Type B pancreatic cell (in vitro differentiated cells): ENCODE data around the gene FOXB2. TPM values are rescaled to one million over a fixed set of nuclear protein-coding genes. Genes with fewer than 3 reads are reported as not detected.
"Not testable (repeated sequence)": the region's sequence is repeated elsewhere in the genome, so short reads cannot be mapped to it uniquely, and the experiment has no call there.

Source experiments
- DNase-seq: peaks from one replicate; pipeline ENCODE4 v3.0.0; 2021; ENCODE audit warnings: mixed read lengths; ENCODE audit not compliant: unreplicated experiment; ENCODE audit errors: extremely low spot score
- H3K27ac Mint-ChIP-seq: 2 replicates; pipeline ENCODE4 v1.8.0; 2021; ENCODE audit warnings: mild to moderate bottlenecking, mixed read lengths
- H3K27me3 Mint-ChIP-seq: 2 replicates; pipeline ENCODE4 v1.8.0; 2021; ENCODE audit warnings: mixed read lengths
- H3K36me3 Mint-ChIP-seq: 2 replicates; pipeline ENCODE4 v1.8.0; 2021; ENCODE audit warnings: mixed read lengths
- H3K4me1 Mint-ChIP-seq: one replicate; pipeline ENCODE4 v1.8.0; 2021; ENCODE audit warnings: mixed read lengths; ENCODE audit not compliant: unreplicated experiment
- H3K4me3 Mint-ChIP-seq: 2 replicates; pipeline ENCODE4 v1.8.0; 2021; ENCODE audit warnings: mild to moderate bottlenecking, mixed read lengths
- H3K9me3 Mint-ChIP-seq: 2 replicates; pipeline ENCODE4 v1.8.0; 2021; ENCODE audit warnings: mixed read lengths
- long read RNA-seq: library from polyadenylated mRNA; unstranded; transcript quantifications from one replicate; pipeline ENCODE4 v2.0.0, GENCODE V29; 2020
- total RNA-seq: library from RNA; stranded (reverse); gene quantifications from 2 replicates; pipeline ENCODE4 v1.2.1, GENCODE V29; 2021; ENCODE audit warnings: low replicate concordance
- TF ChIP-seq, protein P1 (sequence below): fragments of 200-600 bp; sonication (generic); conservative IDR thresholded peaks from 2 replicates; pipeline ENCODE4 v1.5.0; 2021; ENCODE audit warnings: antibody characterized with exemption, mild to moderate bottlenecking

FOXB2 gene
- 0.24 TPM in 1 of 2 replicates, not detected in the other for total RNA-seq
- long read RNA-seq = 0 reads

DNA sequence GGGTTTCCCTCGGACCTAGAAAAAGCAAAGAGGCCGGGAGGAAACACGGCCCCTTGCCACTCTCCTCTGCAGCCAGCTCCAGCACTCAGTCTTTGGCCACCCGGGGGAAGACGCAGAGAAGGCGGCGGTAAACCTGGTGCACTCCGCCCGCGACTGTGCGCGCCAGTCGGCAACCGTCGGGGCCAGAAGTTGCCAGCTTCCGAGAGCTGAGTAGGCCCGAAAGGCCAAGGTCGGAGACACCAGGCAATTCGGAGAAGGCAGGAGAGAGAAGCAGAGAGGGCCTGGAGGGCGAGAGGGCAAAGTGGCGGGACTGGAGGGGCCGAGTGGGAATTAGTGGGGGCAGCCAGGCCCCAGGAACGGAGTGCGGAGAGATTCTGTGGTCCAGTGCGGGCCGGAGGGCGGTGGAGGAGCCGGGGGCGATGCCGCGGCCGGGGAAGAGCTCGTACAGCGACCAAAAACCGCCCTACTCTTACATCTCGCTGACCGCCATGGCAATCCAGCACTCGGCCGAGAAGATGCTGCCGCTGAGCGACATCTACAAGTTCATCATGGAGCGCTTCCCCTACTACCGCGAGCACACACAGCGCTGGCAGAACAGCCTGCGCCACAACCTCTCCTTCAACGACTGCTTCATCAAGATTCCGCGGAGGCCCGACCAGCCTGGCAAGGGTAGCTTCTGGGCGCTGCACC is at the start of gene FOXB2:
Gene FOXB2, plus strand, starts transcription at position 420 of the 690 bp plus-strand sequence. Its CDS starts 0 bp downstream, at position 420.
- H3K9me3 Mint-ChIP-seq = no peaks in the 10 kb centered on the region
- H3K4me3 Mint-ChIP-seq = peak within 1 kb of the TSS; percentile 76
- TF ChIP-seq, protein P1, sequence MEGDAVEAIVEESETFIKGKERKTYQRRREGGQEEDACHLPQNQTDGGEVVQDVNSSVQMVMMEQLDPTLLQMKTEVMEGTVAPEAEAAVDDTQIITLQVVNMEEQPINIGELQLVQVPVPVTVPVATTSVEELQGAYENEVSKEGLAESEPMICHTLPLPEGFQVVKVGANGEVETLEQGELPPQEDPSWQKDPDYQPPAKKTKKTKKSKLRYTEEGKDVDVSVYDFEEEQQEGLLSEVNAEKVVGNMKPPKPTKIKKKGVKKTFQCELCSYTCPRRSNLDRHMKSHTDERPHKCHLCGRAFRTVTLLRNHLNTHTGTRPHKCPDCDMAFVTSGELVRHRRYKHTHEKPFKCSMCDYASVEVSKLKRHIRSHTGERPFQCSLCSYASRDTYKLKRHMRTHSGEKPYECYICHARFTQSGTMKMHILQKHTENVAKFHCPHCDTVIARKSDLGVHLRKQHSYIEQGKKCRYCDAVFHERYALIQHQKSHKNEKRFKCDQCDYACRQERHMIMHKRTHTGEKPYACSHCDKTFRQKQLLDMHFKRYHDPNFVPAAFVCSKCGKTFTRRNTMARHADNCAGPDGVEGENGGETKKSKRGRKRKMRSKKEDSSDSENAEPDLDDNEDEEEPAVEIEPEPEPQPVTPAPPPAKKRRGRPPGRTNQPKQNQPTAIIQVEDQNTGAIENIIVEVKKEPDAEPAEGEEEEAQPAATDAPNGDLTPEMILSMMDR = no peak
- H3K27ac Mint-ChIP-seq = no peak within 1 kb of the TSS
- H3K27me3 Mint-ChIP-seq = peaks cover 94% of the 10 kb centered on the region
- no peak for DNase-seq
- no peaks in the 10 kb centered on the region for H3K36me3 Mint-ChIP-seq
- H3K4me1 Mint-ChIP-seq = peaks cover 8% of the 10 kb centered on the region

DNA sequence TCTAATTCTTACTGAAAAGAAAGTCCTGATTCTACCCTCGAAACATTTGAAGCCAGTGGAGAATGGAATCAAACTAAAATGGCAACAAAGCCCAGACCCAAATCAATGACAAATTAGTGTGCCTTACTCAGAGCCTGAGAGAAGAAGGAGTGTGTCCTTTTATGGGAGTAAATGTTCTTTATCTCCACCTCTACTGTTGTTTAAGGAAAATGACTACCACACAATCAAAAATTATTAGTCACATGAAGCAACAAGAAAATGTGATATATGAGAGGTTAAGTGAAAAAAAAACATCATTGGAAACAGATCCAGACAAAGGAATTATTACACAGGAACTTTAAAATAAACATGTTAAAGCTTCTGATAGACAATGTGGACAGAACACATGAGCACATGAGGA is 49.7 kb upstream of the FOXB2 start:
- Mint-ChIP-seq H3K27me3 (peaks cover 32% of the 10 kb centered on the region), H3K27ac (no peak overlapping the region), H3K4me1 (no peaks in the 10 kb centered on the region), H3K9me3 (peaks cover 11% of the 10 kb centered on the region), H3K36me3 (no peaks in the 10 kb centered on the region), H3K4me3 (no peak overlapping the region)
- DNase-seq = no peak
- TF ChIP-seq, protein P1 = no peak

DNA sequence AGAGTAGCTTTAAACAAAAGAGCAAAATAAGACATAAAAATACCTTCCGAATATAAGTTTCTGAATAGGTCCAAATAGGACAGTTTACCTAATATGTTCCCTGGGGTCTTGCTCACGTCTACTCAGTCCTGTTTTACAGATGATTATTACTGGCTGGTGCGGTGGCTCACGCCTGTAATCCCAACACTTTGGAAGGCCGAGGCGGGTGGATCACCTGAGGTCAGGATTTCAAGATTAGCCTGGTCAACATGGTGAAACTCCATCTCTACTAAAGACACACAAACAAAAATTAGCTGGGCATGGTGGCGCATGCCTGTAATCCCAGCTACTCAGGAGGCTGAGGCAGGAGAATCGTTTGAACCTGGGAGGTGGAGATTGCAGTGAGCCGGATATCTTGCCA is 40.6 kb upstream of the FOXB2 start:
- H3K27ac Mint-ChIP-seq, H3K4me3 Mint-ChIP-seq: not testable (repeated sequence)
- H3K27me3 Mint-ChIP-seq = peaks cover 31% of the 10 kb centered on the region

DNA sequence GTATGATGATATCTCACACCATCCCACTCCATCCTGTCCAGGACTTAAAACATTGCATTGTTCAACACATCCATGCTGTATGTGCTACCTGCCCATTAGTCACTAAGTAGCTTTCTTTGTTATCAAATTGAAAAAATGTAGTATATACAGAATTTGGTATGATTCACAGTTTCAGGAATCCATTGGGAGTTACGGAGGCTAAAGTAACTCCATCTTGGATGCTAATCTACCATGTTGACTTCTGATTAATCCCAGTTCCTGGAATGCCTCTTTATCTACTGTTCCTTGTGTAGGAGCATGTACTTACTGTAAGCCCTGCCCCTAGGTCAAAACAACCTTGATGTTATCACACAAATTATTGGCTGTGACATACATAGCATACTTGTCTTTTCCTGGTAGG is 38.9 kb upstream of the FOXB2 start:
- peaks cover 18% of the 10 kb centered on the region for H3K27me3 Mint-ChIP-seq
- H3K4me3 Mint-ChIP-seq = no peak overlapping the region
- no peaks in the 10 kb centered on the region for H3K36me3 Mint-ChIP-seq
- TF ChIP-seq, protein P1 = no peak
- H3K9me3 Mint-ChIP-seq = no peaks in the 10 kb centered on the region
- H3K4me1 Mint-ChIP-seq = no peaks in the 10 kb centered on the region
- H3K27ac Mint-ChIP-seq = no peak overlapping the region
- no peak for DNase-seq

More for the DNA sequence above, 40.6 kb upstream of the FOXB2 start:
- not testable (repeated sequence) for H3K9me3 Mint-ChIP-seq, H3K4me1 Mint-ChIP-seq, DNase-seq, H3K36me3 Mint-ChIP-seq

DNA sequence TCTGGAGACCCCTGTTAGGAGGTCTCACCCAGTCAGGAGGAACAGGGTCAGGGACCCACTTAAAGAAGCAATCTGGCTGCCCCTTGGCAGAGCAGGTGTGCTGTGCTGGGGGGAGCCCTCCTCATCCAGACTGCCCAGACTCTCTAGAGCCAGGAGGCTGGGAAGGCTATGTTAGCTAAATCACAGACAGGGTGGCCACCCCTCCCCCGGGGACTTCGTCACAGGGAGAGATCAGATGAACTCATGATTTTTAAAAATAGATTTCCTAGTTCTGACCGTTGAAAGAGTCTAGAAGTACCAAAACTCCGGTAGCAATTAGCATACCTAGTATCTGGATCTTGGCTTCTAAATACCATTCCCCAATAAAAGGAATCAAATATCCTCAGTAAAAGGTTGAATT is 35.0 kb upstream of the FOXB2 start:
- Mint-ChIP-seq H3K27ac (no peak overlapping the region), H3K27me3 (peaks cover 17% of the 10 kb centered on the region), H3K36me3 (no peaks in the 10 kb centered on the region), H3K9me3 (no peaks in the 10 kb centered on the region), H3K4me1 (no peaks in the 10 kb centered on the region), H3K4me3 (no peak overlapping the region)
- DNase-seq = no peak
- TF ChIP-seq, protein P1 = no peak

DNA sequence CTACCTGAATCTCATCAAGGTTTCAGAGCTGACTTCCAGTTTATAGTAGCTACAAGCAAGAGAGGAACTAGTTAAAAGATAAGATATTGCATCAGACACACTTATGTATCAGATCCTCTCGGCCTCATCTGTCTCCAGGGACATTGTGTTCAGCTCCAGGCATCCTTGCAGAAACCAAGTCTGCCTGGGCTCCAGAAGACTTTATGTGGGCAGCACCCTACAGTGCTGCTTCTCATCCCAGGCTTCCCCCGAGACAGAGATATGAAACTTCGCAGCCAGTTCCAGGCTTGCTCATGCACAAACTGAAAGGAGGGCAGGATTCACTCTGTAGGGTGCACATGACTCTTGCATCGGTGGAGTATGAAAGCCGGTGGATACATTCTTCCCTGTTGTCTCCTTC is 33.9 kb upstream of the FOXB2 start:
- Mint-ChIP-seq H3K27ac (no peak overlapping the region), H3K4me1 (no peaks in the 10 kb centered on the region), H3K4me3 (no peak overlapping the region), H3K9me3 (no peaks in the 10 kb centered on the region), H3K36me3 (no peaks in the 10 kb centered on the region), H3K27me3 (peaks cover 24% of the 10 kb centered on the region)
- DNase-seq = no peak
- TF ChIP-seq, protein P1 = no peak
